Common myeloid progenitor, CD34-positive (primary cell): ENCODE measurements around the gene CCDC159.
"Not testable (repeated sequence)": the region's sequence is repeated elsewhere in the genome, so short reads cannot be mapped to it uniquely, and the experiment has no call there.

Experiments used
- CTCF ChIA-PET: fragments of 350-600 bp; sonication (Branson Sonifier 250); formaldehyde crosslinking; loops from one replicate; lab custom pipeline; 2021; ENCODE audit warnings: antibody characterized with exemption; lab: Charles Lee
- POLR2A ChIA-PET: fragments of 350-600 bp; sonication (Branson Sonifier 250); formaldehyde crosslinking; loops from one replicate; lab custom pipeline; 2021; ENCODE audit warnings: antibody characterized with exemption; lab: Charles Lee
- DNase-seq, 3 donors: peaks; one replicate each; pipeline versions ENCODE4 v3.0.0 to v3.0.0-alpha.2; 2013
- H3K27ac ChIP-seq, 2 experiments: 1 replicate in 1 of 2; 2 replicates in 1 of 2; pipeline ENCODE4 v1.7.0; 2013; ENCODE audit warnings: inconsistent platforms in 2 of 2, low read length in 2 of 2, mild to moderate bottlenecking in 2 of 2, low read depth in 1 of 2, moderate library complexity in 1 of 2; ENCODE audit not compliant: severe bottlenecking in 2 of 2, insufficient read depth in 1 of 2, poor library complexity in 1 of 2
- H3K27me3 ChIP-seq, 5 experiments: replicated peaks in 2 of 5; 1 replicate in 3 of 5; 2 replicates in 2 of 5; pipeline versions ENCODE4 v1.6.1 to v1.7.0; 2013; ENCODE audit warnings: low read length in 4 of 5, mild to moderate bottlenecking in 2 of 5, moderate library complexity in 2 of 5, inconsistent platforms in 1 of 5; ENCODE audit not compliant: insufficient read depth in 5 of 5, control insufficient read depth in 4 of 5
- H3K36me3 ChIP-seq, 4 experiments: 1 replicate in 2 of 4; 2 replicates in 2 of 4; pipeline versions ENCODE4 v1.6.1 to v1.7.0; 2013; ENCODE audit warnings: low read length in 3 of 4, control low read depth in 1 of 4, mild to moderate bottlenecking in 1 of 4; ENCODE audit not compliant: control insufficient read depth in 4 of 4, insufficient read depth in 4 of 4
- H3K4me1 ChIP-seq, 4 experiments: 1 replicate in 3 of 4; 2 replicates in 1 of 4; pipeline versions ENCODE4 v1.6.1 to v1.7.1; 2013; ENCODE audit warnings: low read length in 3 of 4, mild to moderate bottlenecking in 3 of 4, control low read depth in 1 of 4, inconsistent platforms in 1 of 4, moderate library complexity in 1 of 4; ENCODE audit not compliant: control insufficient read depth in 4 of 4, insufficient read depth in 4 of 4; ENCODE audit errors: control extremely low read depth in 1 of 4
- H3K4me3 ChIP-seq, 7 experiments: 1 replicate in 4 of 7; 2 replicates in 3 of 7; pipeline versions ENCODE4 v1.5.1 to v1.7.0; 2013; ENCODE audit warnings: mild to moderate bottlenecking in 7 of 7, low read length in 6 of 7, moderate library complexity in 6 of 7, inconsistent platforms in 2 of 7, low read depth in 2 of 7, control low read depth in 1 of 7; ENCODE audit not compliant: insufficient read depth in 4 of 7, control insufficient read depth in 1 of 7; ENCODE audit errors: extremely low read depth in 1 of 7
- H3K9me3 ChIP-seq, 5 experiments: 1 replicate in 4 of 5; 2 replicates in 1 of 5; pipeline versions ENCODE4 v1.6.1 to v1.7.1; 2013; ENCODE audit warnings: low read length in 4 of 5, mild to moderate bottlenecking in 2 of 5, inconsistent platforms in 1 of 5, low read depth in 1 of 5, moderate library complexity in 1 of 5; ENCODE audit not compliant: control insufficient read depth in 4 of 5, insufficient read depth in 2 of 5; ENCODE audit errors: control extremely low read depth in 1 of 5
- WGBS: methylation state at CpG from one replicate; pipeline ENCODE4 v1.1.5; 2013; ENCODE audit not compliant: insufficient coverage; 5-methylcytosine and 5-hydroxymethylcytosine counted together

CCDC159 gene

GRCh38 chr19:11337080-11337479 lies 9.2 kb upstream of the CCDC159 start:
- Histone ChIP-seq H3K4me3 (peak overlapping the region in 4 of 7 experiments; percentile 2 to 59 (median 34)), H3K4me1 (peaks cover 7 to 35% (median 31%) of the 10 kb centered on the region in 4 experiments), H3K27me3 (no peaks in the 10 kb centered on the region), H3K27ac (no peak overlapping the region), H3K36me3 (peaks cover 0 to 43% (median 22%) of the 10 kb centered on the region in 4 experiments), H3K9me3 (no peaks in the 10 kb centered on the region)
- whole genome bisulfite sequencing, result 16% methylated on average over 14 of the region's 14 CpGs
- ChIA-PET POLR2A (interaction anchor here (0.7 to 1.8 kb wide), 4 partner anchors 13 to 38 kb away, joined by 3 to 8 read pairs (median 3); no protein-coding TSS in a partner anchor), CTCF (interaction anchor here (1.1 to 3.8 kb wide), 7 partner anchors 9 to 42 kb away, joined by 3 to 18 read pairs (median 4); partner anchors contain the start of genes CCDC159 and TMEM205)
- peak; percentile 56 to 71 (median 63) for DNase-seq

- peaks cover 7 to 40% (median 36%) of the 10 kb centered on the region in 4 experiments for H3K4me1 ChIP-seq
- ChIA-PET CTCF (interaction anchor here (0.8 to 3.8 kb wide), 4 partner anchors 8 to 43 kb away, joined by 3 to 18 read pairs (median 5); partner anchors contain the start of genes CCDC159 and TMEM205), POLR2A (interaction anchor here (0.6 to 1.9 kb wide), 5 partner anchors 11 to 95 kb away, joined by 3 to 15 read pairs (median 4); no protein-coding TSS in a partner anchor)
- H3K9me3 ChIP-seq, result no peaks in the 10 kb centered on the region
- H3K4me3 ChIP-seq, result peak overlapping the region in 6 of 7 experiments; percentile 63 to 90 (median 78)
- H3K27ac ChIP-seq, result no peak overlapping the region
- no peaks in the 10 kb centered on the region for H3K27me3 ChIP-seq
- DNase-seq, result no peak
- peaks cover 0 to 39% (median 19%) of the 10 kb centered on the region in 4 experiments for H3K36me3 ChIP-seq
- WGBS, result 96% methylated on average over 4 of the region's 7 CpGs
These were observed 8.2 kb upstream of the CCDC159 start for GRCh38 chr19:11338121-11338520.

- DNase-seq, result peak in 1 of 3 donors; percentile 11
- peaks cover 7 to 42% (median 41%) of the 10 kb centered on the region in 4 experiments for H3K4me1 ChIP-seq
- whole genome bisulfite sequencing, result 28% methylated on average over 19 of the region's 21 CpGs
- no peaks in the 10 kb centered on the region for H3K27me3 ChIP-seq
- POLR2A ChIA-PET, result interaction anchor here (0.6 to 1.9 kb wide), 4 partner anchors 12 to 94 kb away, joined by 3 to 15 read pairs (median 4); no protein-coding TSS in a partner anchor
- CTCF ChIA-PET, result interaction anchor here (0.8 to 3.8 kb wide), 5 partner anchors 10 to 43 kb away, joined by 3 to 18 read pairs (median 4); partner anchors contain the start of gene TSPAN16
- no peaks in the 10 kb centered on the region for H3K9me3 ChIP-seq
- peak overlapping the region; percentile 57 to 90 (median 77) for H3K4me3 ChIP-seq
- H3K27ac ChIP-seq, result peak overlapping the region in 1 of 2 experiments; percentile 34
- peaks cover 0 to 33% (median 17%) of the 10 kb centered on the region in 4 experiments for H3K36me3 ChIP-seq
These were observed 7.6 kb upstream of the CCDC159 start for GRCh38 chr19:11338569-11339253.

- Histone ChIP-seq H3K4me1 (peaks cover 10 to 49% (median 47%) of the 10 kb centered on the region in 4 experiments), H3K36me3 (peaks cover 0 to 25% (median 15%) of the 10 kb centered on the region in 4 experiments), H3K9me3 (no peaks in the 10 kb centered on the region), H3K4me3 (peak within 1 kb of the TSS; percentile 57 to 90 (median 77)), H3K27ac (peak within 1 kb of the TSS in 1 of 2 experiments; percentile 34), H3K27me3 (no peaks in the 10 kb centered on the region)
- peak; percentile 82 to 88 (median 87) for DNase-seq
- under 1% methylated on average over 31 of the region's 53 CpGs for WGBS
- CTCF ChIA-PET, result interaction anchor here (0.8 to 3.8 kb wide), 7 partner anchors 16 to 44 kb away, joined by 3 to 18 read pairs (median 4); partner anchors contain the start of genes SWSAP1 and TSPAN16
- POLR2A ChIA-PET, result interaction anchor here (0.7 to 1.9 kb wide), 4 partner anchors 13 to 41 kb away, joined by 3 to 15 read pairs (median 3); no protein-coding TSS in a partner anchor
These were observed 6.8 kb upstream of the CCDC159 start, which contains the start of gene RAB3D for GRCh38 chr19:11339254-11340098. Gene RAB3D (minus strand): TSS chr19:11339657. CDS start chr19:11337399, 2,258 bp downstream.

GRCh38 chr19:11340099-11340467 lies 6.2 kb upstream of the CCDC159 start:
- ChIA-PET POLR2A (interaction anchor here (0.7 to 1.9 kb wide), 3 partner anchors 17 to 40 kb away, joined by 3 to 15 read pairs (median 3); no protein-coding TSS in a partner anchor), CTCF (interaction anchor here (0.8 to 1.6 kb wide), 6 partner anchors 17 to 45 kb away, joined by 3 to 5 read pairs (median 4); partner anchors contain the start of genes SWSAP1 and TSPAN16)
- peak overlapping the region; percentile 57 to 90 (median 77) for H3K4me3 ChIP-seq
- H3K9me3 ChIP-seq, DNase-seq, H3K27me3 ChIP-seq, H3K27ac ChIP-seq: not testable (repeated sequence)
- 89% methylated on average over 7 of the region's 8 CpGs for WGBS
- peaks cover 12 to 52% (median 52%) of the 10 kb centered on the region in 4 experiments for H3K4me1 ChIP-seq
- peaks cover 0 to 23% (median 13%) of the 10 kb centered on the region in 4 experiments for H3K36me3 ChIP-seq

- Histone ChIP-seq H3K27me3 (no peaks in the 10 kb centered on the region), H3K9me3 (no peaks in the 10 kb centered on the region), H3K36me3 (peaks cover 0 to 8% (median 4%) of the 10 kb centered on the region in 4 experiments), H3K4me1 (peaks cover 13 to 66% (median 60%) of the 10 kb centered on the region in 4 experiments), H3K27ac (no peak overlapping the region), H3K4me3 (no peak overlapping the region)
- CTCF ChIA-PET, result no interaction called here
- no peak for DNase-seq
- POLR2A ChIA-PET, result no interaction called here
- 100% methylated on average over 3 of the region's 3 CpGs for WGBS
These were observed 3.9 kb upstream of the CCDC159 start for GRCh38 chr19:11342429-11342828.
